GM19043 (cell line): ENCODE measurements around the gene KBTBD6.
A peak's percentile ranks its signal among the peaks of the same experiment; 100 is the strongest.
"Not testable (repeated sequence)": the region's sequence is repeated elsewhere in the genome, so short reads cannot be mapped to it uniquely, and the experiment has no call there.

Source experiments
- ATAC-seq: cut with Tn5 transposase; IDR thresholded peaks from one replicate; pipeline ENCODE4 v1.9.1; 2021; ENCODE audit warnings: low read depth; ENCODE audit not compliant: unreplicated experiment

KBTBD6 gene, protein sequence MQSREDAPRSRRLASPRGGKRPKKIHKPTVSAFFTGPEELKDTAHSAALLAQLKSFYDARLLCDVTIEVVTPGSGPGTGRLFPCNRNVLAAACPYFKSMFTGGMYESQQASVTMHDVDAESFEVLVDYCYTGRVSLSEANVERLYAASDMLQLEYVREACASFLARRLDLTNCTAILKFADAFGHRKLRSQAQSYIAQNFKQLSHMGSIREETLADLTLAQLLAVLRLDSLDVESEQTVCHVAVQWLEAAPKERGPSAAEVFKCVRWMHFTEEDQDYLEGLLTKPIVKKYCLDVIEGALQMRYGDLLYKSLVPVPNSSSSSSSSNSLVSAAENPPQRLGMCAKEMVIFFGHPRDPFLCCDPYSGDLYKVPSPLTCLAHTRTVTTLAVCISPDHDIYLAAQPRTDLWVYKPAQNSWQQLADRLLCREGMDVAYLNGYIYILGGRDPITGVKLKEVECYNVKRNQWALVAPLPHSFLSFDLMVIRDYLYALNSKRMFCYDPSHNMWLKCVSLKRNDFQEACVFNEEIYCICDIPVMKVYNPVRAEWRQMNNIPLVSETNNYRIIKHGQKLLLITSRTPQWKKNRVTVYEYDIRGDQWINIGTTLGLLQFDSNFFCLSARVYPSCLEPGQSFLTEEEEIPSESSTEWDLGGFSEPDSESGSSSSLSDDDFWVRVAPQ

DNA sequence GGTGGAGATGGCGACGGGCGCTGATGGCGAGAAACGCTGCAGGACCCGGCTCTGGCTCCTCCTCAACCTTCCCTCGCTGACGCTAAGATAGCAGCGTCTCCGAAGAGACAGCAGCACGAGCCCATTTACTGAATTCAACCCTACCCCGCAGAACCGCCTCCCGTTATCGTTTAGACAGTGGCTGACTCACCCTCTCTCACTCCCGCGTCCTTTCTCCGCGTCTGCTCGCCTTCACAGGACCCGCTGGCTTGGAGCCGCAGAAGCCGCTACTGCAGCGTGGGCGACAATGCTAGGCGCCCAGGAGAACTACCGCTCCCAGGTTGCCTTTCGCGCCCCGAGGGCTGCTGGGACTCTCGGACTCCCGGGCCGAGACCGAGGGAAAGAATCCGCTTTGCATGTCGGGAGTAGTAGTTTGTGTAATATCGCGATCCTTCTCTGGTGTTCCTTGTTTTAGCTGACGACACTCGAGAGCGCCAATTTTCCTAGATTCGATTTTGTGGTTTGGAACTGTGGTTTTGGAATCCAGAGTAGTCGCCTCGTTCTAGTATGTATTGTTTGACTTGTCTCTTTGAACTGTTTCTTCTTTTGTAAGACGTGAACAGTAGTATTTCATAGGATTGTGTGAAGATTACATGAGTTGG is at the start of gene KBTBD6:
Gene KBTBD6 (minus strand): TSS at position 291 of the 641 bp plus-strand sequence. CDS start 291 bp downstream, outside the sequence.
- ATAC-seq, result peak; percentile 96

DNA sequence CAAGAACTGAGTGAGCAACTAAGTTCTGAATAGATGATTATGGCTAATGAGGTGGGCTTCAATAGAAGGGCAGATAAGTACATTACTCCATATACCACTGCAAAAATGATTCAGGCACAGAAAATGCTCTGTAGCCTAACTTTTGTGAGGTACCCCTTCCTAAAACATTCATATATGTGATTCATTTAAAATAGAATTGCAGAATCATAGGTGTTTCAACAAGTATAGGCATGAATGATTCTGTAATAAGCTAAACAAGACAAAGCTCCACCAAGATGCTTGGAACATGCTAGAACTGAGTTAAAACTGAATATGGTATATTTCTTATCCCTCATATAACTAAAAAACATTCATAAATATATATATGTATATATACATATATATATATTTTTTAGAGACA is 49.6 kb upstream of the KBTBD6 start:
- no peak for ATAC-seq

DNA sequence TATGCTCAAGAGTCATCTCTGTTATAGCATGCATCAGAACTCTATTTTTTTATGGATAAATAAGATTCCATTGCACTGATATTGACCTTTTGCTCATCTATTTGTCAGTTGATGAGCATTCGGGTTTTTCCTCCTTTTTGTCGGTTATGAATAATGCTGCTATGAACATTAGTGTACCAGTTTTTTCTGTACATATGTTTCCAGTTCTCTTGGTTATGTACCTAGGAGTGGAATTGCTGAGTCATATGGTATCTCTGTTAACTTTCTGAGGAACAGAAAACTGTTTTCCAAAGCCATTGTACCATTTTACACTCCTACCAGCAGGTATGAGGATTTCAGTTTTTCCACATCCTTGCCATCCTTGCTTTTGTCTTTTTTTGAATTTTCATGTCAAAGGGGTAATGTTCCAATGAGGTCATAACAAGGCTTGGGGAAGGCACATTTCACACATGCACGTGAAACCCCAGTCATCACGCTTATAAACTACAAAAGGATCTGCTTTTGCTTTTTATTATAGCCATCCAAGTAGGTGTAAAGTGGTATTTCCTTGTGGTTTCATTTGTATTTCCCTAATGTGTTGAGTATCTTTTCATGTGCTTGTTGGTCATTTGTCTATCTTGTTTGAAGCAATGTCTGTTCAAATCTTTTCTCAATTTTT is 47.1 kb upstream of the KBTBD6 start:
- no peak for ATAC-seq

DNA sequence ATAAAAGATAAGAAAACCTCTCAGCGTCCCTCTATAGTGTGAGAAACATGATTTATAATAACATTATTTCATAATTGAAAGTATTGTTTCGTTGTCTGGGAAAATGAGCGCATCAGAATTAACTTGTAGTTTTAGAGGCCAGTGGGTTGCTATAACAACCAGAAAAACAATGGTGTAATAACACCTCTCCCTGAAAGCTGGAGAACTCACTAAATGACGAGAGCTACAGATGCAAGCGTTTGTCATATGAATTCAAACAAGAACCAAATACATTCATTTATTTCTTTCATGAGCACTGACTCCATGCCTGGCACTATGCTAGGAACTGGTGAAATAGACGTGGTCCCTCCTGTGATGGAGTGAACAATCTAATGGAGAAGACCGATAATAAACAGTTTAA is 45.4 kb upstream of the KBTBD6 start:
- no peak for ATAC-seq

DNA sequence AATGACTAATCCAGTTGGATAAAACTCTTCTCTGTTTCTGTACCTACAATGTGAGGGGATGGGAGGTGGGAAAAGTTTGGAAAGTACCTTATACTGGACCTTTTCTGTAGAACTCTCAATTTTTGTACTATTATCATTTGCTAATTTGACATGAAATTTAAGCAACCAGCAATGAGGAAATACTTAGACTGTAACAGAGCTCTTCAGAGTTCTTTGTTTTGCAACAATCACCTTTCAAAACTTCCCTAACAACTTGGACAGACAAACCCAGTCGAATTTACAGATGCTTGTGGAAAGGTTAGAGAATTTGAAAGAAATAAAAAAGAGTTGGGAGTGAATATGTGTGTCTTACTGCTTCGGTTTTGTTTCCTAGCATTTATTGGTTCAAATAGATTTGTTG is 45.0 kb upstream of the KBTBD6 start:
- ATAC-seq, result no peak

DNA sequence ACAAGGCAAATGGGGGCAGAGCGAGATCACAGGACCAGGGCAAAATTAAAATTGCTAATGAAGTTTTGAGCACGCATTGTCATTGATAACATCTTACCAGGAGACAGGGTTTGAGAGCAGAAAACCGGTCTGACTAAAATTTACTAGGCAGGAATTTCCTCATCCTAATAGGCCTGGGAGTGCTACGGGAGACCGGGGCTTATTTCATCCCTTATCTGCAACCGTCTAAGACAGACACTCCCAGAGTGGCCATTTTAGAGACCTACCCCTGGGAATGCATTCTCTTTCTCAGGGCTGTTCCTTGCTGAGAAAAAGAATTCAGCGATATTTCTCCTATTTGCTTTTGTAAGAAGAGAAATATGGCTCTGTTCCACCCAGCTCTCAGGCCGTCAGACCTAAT is 43.0 kb upstream of the KBTBD6 start:
- not testable (repeated sequence) for ATAC-seq

DNA sequence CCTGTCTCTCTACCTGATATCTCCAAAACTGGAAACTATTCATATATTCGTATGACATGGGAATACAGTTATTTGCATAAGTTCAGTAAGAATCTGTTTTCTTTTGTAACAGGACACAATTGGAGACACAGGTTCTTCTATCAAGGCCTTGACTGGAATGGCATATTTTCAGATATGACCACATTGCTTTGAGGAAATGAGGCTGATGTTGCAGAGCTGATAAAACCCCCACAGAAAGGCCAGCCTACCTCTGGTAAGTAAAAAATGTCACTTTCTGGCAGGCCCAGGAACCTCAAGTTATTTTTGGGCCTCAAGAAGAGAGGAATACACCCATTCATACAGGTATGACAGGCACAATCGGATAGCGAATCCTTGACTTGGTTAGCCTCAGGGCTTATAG is 29.5 kb upstream of the KBTBD6 start:
- no peak for ATAC-seq

DNA sequence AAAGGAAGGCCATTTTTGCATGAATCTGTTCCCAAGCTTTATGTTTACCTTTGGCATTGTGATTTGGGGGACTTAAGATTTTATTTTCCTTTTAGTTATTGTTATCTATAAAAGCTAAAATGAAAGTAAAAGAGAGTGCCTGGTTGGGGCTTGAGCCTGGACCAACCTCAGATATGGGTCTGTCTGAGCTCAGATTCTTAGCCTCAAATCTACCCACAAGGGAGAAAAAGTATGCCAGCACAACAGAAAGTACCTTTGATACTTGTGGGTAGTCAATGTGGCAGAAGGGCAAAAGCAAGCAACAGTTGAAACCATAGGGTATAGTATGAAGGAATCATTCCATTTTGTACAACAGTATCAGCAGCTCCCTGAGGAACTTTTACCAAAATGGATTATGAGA is 26.6 kb upstream of the KBTBD6 start:
- no peak for ATAC-seq

DNA sequence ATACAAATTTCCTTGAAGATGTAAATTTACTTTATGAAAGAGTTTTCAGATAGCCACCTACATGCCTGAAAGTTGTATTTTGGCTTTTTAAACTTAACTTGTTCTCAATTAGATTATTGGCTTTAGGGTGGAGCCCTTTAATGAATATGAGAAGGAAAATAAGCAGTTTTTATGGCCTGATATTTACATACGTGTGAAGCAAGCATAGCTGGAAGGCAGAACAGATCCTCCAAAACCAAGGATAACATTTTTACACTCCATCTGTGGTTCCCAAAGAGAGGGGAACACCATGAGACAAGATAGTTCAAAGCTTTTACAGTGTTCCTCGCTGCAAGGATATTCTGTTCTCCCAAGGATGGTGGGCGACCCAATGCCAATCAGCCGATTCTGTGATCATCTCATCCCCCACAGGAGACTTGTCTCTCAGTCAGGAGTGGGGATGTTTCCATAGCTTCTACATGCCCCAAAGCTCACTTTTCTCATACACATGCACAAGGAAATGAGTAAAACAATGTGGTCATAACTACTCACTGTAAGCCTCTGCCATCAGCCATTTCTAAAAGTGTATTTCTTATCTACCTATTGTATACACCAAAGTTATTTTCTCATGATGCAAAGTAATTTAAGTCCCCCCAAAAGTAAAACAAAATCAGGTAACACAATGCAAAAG is 24.6 kb upstream of the KBTBD6 start:
- ATAC-seq, result no peak

DNA sequence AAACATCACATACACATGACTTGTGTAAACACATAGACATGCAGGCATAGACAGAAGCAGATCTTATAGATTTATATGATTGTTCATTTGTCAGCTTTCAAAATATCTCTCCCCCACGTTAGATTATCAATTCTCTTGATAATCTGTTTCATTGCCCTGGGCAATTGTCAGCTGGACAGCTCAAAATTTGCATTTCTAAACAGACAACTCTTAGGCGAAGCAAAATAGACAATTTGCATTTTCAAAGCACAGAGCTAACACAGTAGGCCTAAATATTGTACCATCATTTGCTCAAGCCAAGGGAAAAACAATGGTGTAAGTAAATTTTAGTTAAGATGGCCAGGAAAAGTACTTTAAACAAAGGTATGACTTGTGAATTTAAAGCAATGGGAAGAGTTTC is 24.0 kb upstream of the KBTBD6 start:
- ATAC-seq, result no peak

DNA sequence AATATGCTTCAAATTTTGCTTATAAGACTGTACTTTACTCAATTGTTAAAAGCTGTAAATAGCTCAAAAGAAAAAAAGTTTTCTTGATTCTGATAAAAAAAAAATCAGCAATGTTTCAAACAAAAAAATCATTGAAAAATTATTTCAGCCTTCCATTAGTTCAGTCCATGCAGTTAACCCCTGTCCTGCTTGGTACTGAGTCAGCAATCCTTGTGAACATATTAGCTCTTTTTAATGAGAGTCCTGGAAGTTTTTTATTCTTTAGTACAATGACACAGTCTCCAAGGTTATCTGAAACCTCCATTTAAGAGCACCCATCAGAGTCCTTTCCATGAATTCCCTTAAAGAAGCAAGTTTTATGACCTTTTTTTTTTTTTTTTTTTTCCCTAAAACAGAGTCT is 21.4 kb upstream of the KBTBD6 start:
- no peak for ATAC-seq

DNA sequence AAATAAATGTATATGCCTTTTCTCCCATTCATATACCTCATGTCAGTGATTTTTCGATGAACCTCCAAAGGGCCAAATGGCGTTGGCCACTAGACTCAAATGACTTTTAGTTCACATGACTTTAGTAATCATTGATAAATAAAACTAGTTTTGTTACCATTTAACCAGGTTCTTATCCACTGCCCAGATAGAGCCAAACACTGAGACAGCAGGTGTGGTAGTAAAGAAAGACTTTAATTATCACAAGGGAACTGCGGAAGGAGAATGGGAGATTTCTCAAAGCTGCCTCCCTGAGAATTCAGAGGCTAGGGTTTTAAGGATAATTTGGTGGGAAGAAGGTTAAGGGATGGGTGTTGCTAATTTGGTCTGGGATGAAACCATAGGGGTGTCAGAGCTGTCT is 19.4 kb upstream of the KBTBD6 start:
- no peak for ATAC-seq

DNA sequence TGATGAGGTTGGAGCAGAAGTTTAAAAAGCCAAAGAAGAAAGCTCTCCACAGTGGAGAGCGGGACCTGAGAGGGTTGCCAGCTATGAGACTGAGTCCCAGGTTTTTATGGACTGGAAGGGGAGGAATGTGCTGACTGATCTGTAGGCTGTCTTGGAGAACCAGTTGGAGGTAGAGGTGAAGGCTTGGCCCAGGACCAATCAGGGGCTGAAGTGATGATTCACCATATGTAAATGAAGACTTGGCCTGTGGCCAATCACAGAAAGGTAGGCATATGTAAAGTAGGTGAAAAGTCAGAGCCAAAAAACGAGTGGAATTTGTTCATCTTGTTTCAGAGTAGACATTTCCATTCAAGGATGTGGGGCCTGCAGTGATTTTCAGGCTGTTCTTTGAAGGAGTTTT is 17.5 kb upstream of the KBTBD6 start:
- ATAC-seq, result no peak

DNA sequence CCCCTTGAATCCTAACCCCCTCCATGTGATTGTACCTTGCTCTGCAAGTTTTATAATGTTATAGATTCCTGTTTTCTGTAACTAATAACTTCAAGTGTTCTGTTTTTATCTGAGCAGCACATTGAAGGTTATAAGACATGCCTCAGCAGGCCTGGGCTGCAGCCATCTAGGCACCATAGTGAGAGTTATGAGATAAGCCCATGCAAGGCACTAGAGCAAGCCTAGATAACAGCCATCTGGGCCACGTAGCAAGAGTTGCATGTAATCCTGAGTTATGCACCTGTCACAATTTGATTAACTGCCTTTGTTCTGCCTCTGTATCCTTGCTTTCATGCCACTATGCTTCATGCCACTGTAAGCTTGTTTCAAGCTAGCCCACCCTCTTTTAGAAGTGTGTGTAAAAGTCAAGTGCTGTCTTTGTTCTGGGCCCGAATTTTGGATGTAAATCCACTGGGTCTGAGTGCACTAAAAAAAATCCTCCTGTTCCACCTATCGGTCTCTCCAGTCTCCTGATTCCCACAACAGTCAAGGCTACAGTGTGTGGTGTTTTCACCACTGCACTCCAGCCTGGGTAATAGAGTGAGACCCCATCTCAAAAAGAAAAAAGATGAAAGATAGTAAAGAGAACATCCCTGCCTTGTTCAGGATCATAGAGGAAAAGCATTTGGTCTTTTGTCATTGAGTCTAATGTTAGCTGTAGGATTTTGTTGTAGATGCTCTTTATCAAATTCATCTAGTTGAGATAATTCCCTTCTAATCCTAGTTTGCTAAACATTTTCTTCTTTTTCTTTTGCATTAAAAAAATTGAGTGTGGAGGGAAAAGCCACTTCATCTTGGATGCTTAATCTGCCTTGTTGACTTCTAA is 16.0 kb upstream of the KBTBD6 start:
- no peak for ATAC-seq

DNA sequence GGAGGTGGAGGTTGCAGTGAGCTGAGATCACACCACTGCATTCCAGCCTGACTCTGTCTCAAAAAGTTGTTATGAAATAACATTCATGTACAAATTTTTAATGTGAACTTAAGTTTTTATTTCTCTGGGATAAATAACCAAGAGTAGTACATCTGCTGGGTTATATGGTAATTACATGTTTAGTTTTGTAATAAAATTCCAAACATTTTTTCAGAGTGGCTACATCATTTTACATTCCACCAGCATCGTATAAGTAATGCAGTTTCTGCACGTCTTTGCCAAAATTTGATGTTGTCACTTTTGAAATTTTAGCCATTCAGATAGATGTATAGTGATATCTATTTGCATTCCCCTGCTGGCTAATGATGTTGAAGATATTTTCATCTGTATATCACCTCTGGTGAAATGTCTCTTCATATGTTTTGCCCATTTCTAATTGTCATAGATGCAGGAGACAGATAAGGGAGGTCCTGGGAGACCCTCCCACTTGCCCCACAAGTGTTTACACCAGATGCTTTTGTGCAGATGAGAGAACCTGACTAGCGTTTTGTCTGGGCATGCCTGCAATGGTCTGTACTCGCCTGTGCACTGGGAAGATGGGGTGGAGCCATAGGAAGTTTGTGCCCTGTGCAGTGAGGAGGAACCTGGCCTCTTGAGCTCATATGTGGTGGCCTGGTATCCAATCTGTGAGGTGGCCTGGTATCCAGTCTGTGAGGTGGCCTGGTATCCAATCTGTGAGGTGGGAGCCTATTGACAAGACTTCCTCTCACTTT is 12.7 kb upstream of the KBTBD6 start:
- ATAC-seq, result no peak

DNA sequence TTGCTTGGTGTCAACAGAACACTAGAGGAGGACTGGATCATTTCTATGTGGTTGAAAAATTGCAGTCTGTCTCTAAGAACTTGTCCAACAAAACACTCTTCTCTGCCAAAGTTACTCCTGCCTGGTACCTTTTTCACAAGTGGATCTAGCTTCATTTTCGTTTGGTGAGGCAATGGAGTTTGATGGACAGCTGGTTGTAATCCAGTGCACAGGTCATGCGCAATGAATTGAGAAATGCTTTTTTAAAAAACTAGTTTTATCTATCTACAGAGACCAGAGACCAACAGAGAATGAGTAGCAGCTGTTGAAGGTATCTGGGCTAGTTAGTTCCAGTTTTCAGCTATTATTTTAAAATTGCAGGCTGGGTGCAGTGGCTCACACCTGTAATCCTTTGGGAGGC is 12.0 kb upstream of the KBTBD6 start:
- no peak for ATAC-seq

DNA sequence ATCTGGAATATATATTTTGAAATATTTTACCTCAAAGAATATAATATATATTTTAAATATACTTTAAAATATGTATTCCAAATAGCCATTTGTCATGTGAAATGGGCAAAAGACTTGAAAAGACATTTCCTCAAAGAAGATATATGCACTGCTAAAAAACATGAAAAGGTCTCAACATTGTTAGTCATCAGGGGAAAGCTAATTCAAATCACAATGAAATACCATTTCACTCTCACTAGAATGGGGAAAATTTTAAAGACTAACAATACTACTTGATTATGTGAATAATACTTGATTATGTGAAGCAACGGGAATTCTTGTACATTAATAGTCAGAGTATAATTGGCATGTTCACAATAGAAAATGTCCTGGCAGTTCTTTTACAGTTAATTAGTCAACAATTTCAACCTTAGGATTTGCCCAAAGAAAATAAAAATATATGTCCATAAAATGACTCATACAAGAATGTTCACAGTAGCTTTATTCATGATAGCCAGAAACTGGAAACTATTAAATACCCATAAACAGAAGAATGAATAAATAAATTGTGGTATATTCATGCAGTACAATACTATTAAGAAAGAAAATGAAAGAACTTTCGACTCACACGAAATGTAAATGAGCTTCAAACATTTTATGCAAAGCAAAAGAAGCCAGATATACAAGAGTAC is 6.8 kb upstream of the KBTBD6 start:
- no peak for ATAC-seq

DNA sequence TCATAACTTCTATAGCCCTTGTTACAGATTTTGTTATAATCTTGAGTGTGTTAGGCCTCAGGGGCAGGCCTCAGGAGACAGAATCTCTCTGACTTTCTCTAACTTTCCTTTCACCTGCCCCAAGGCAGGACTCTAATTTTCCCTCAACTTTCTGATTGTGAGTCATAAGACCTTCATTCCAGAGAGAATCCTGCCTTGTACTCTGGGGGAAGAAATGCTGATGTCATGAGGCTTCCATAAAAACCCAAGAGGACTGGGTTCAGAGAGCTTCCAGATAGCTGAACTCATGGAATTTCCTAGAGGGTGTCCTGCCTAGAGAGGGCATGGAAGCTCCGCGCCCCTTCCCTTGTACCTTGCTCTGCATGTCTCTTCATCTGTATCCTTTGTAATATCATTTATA is 5.3 kb upstream of the KBTBD6 start:
- no peak for ATAC-seq
